ENCODE measurements around the gene TMEM52B.
"Not testable (repeated sequence)": the region's sequence is repeated elsewhere in the genome, so short reads cannot be mapped to it uniquely, and the experiment has no call there.

The TMEM52B gene

DNA sequence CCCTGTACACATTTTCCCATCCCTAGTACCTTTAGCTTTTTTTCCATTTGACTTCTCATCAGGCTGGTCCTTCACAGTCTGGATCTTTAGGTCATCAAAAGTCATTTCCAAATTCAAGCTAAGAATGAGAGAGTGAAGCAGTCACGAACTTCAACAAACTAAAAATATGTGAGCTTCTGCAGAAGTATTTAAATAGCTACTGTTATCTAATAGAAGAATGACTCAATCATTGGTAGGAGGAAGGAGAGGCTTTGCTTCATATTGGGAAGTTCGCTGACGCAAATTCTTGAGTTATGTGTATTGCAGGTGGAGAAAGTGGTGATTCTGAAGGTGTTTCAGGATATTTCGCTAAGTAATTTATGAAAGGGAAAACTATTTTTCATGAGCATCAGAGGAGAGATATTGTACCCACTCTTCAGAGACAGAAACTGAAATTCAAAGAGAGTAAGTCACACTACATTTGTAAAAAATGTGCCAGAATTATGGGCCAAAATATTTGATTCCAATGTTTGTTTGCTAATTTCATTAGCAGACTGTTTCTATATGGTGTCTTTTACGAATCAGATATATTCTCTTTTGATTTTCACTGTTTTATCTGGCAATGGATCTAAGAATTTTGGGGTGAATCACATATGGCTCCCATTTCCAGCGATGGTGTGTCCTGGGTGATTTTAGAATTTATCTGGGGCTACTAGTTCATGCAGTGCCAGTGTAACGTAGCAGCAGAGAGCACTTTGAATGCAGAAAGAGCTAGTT lies 6.7 kb upstream of the TMEM52B start, which contains the start of gene OLR1:
OLR1 (minus strand) TSS at position 160 of the 756 bp plus-strand sequence; CDS start at position 105, 55 bp downstream.
- peak; percentile 73 for DNase-seq

DNA sequence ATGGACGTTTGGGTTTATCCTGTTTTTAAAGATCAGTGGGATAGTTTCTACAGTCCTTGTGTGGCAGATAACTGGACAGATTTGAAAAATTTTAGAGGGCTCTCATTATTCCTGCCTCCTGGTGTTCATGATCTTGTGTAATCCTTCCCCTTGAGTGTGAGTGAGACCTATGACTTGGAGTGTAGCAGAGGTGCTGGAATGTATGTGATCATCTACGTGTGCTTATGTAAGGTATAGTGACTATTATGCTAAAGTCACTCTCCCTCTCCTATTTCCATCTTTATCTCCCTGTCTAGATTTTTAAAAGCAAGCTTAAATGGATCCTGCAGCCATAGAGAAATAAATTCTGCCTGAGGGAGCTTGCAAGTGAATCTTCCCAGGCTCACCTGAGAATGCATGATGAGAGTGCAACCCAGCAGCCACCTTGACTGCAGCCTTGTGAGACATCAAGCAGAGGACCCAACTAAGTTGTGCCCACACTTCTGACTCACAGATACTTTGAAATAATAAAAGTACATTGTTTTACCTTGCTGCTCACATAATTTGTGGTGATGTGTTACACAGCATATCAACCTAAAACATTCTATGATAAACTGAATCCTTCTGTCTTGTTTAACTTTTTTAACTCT lies 3.7 kb upstream of the TMEM52B start:
- DNase-seq: no peak

DNA sequence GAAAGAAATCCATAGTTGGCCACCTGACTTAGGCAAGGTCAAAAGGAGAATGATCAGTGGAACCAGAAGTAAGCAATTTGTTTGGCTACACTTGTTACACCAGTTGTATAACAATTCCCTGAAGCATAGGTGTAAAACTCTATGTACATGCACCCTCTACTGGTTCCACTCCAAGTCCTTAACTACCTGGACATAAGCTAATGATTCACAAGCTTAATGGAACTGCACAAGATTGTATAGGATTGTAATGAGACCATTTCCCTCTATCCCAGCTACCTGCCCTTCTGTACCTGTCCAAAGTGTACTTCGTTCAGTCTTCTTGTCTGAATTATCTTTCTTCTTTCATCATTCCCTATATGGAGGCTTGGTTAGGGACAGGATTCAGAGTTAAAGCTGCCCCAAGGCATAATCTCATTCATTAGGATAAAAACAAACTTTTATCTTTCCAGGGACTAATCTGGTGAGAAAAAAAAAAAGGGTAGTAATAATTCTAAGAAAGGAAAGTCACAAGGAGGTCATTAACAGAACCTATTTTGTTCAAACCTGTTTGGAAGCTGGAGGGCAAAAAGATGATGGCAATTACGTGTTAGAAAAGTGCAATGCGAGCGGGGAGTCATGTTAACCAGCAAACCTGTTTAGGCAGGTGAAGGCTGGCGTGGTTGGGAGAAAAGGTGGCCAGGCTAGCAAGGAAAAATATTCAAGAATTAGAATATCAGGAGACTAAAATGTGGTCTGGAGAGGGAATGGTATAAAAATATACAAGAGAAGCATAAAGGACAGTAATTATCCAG lies 2.8 kb upstream of the TMEM52B start:
- no peak for DNase-seq

DNA sequence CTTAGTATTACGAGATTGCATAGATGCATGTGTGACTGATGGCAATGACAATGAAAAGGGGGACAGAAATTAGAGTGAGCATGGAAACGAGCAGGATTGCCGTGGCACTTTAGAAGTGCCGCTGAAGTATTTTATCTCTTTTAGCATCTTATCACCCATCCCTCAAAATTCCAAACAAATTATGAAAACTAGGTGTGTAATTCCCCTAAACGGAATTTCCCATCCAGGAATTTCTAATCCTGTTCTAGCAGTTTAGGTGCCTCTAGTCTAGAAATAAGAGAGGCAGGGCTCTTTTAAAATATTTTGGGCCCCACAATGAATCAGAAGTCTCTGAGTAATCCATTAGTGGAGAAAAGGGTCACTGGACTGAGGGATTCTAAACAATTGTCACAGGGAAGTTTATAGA lies 947 bp downstream of the TMEM52B start:
- no peak for DNase-seq

GRCh38 chr12:10182354-10183049 lies 3.7 kb downstream of the TMEM52B start:
- peak; percentile 96 for DNase-seq

GRCh38 chr12:10184261-10184843 lies 5.5 kb downstream of the TMEM52B start:
- peak; percentile 91 for DNase-seq

GRCh38 chr12:10186299-10186698 lies 7.5 kb downstream of the TMEM52B start:
- DNase-seq: peak; percentile 89

GRCh38 chr12:10186958-10187357 lies 8.1 kb downstream of the TMEM52B start:
- not testable (repeated sequence) for DNase-seq

DNA sequence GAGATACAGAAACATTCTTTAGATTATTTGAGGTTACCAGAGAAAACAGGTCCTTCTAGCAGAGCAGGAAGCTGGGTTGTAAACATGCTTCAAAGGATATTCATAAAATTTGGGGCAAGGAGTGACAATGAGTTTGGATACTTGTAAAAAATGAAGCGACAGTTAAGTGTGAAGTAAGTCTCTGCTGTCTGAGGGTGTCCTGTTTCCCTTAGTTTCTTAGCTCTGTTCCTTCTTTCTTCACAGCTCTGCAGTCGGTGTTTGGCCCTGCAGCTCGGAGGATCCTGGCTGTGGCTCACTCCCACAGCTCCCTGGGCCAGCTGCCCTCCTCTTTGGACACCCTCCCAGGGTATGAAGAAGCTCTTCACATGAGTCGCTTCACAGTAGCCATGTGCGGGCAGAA lies 10.8 kb downstream of the TMEM52B start:
- no peak for DNase-seq

DNA sequence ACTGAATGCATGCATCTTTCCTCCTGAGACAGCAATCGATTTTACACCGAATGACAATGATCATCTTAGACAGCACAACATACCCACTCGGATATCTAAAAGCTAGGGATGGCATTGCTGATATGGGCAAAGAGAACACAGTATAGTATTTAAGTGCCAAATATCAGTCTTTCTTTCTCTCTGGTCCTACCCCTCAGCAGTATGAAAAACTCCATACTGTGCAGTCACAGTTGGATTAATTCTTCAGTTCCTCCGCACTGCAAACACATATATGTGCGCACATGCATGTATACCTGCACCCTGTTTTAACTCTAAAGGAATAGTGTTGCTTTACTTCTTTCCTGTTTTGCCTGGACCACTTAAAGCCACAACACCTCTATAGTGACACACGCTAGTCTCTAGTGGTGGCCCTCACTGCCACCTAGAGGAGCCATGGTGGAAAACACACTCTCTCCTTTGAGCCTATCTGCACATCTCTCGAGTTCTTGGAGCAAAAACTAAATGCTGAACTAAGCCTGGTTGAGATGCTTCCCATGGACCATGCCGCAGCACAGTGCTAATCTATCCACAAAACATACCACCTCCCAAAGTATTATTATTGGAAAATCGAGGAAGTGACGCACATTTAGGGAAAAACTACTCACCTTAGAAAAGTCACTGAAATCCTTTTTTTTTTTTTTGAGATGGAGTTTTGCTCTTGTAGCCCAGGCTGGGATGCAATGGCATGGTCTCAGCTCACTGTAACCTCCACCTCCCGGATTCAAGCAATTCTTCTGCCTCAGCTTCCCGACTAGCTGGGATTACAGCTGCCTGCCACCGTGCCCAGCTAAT lies 11.9 kb downstream of the TMEM52B start:
- peak; percentile 77 for DNase-seq

GRCh38 chr12:10191865-10192264 lies 13.0 kb downstream of the TMEM52B start:
- no peak for DNase-seq

GRCh38 chr12:10194160-10194670 lies 15.4 kb downstream of the TMEM52B start:
- no peak for DNase-seq

DNA sequence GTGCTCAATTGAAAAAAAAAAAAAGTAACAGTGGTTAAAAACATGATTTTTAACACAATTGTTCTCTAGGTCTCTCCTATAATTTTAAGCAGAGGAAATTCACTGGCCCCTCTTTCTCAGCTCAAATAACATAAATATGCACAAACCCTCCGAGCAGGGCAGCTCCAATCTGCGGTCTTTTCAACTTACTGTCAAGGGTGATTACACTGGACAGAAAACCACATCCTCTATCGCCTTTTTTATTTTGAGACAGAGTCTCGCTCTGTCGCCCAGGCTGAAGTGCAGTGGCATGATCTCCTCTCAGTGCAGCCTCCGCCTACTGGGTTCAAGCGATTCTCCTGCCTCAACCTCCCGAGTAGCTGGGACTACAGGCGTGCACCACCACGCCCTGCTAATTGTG lies 17.4 kb downstream of the TMEM52B start:
- no peak for DNase-seq

DNA sequence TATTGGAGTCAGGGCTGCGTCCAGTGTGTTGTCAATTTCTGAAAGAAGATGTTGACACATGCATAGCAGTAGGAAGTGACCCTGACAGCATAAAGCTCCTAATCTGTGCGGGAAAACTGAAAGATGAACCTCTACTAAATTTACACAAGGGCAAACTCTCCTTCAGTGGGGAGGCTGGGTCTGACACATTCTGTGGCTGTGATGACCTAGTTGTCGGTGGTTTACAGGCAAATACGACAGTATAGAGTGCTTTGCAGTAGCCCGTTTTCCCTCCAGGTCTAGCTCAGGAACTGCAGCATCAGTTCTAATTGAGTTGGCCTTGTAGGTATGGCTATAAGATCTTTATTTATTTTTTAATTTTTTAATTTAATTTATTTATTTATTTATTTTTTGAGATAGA lies 19.0 kb downstream of the TMEM52B start:
- DNase-seq: no peak

DNA sequence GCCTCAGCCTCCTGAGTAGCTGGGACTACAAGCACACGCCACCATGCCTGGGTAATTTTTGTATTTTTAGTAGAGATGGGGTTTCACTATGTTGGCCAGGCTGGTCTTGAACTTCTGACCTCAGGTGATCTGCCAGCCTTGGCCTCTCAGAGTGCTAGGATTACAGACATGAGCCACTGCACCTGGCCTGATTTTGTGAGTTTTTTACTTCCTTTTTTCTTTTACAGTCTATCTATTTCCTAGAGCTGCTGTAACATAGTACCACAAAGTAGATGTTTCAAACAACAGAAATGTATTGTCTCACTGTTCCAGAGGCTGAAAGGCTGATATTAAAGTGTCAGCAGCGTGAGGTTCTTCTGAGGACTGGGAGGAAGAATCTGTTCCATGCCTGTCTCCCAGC lies 25.7 kb downstream of the TMEM52B start:
- not testable (repeated sequence) for DNase-seq

DNA sequence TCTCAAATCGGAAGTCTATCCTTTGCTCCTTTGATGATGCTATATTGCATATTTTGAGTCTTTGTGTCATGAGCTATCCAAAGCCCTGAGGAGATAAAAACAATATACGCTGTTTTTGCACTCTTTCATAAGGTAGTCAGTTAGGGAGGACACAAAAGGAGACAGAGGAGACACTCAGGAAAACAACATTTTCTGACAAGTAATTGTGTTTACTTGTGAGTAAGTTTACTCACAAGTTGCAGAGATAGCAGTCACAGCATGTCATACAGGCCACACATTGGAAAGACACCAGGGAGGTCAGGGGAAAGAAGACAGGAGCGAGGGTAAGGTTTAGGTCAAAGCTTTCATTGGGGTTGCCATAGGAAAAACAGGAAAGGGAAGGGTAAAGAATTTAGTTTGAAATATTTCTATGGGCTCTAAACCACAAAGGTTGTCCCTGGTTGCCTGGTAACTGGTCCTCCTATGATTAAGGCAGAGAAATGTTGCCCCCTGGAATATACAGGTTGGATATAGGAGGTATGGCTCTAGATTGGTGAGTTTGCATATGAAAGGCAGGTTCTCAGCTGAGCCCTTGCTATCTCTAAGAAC lies 26.5 kb downstream of the TMEM52B start:
- DNase-seq: no peak

DNA sequence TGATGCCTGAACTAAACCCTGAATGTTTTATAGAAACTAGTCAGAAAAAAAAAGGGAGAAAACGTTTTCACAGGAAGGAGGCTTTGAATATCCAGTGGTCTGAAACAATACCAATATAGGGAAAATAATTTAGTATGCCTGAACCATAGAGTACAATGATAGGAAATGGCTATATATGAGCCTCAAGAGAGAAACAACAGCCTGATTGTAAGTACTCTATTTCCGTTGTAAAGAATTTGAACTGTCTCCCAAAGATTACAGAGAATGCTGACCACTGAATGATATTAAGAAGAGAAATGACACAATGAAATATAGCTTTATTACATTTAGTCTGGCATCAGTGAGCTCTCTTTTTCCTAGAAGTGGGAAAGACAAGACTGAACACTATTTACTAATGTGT lies 28.3 kb downstream of the TMEM52B start:
- DNase-seq: no peak

GRCh38 chr12:10210225-10210624 lies 31.4 kb downstream of the TMEM52B start:
- no peak for DNase-seq

DNA sequence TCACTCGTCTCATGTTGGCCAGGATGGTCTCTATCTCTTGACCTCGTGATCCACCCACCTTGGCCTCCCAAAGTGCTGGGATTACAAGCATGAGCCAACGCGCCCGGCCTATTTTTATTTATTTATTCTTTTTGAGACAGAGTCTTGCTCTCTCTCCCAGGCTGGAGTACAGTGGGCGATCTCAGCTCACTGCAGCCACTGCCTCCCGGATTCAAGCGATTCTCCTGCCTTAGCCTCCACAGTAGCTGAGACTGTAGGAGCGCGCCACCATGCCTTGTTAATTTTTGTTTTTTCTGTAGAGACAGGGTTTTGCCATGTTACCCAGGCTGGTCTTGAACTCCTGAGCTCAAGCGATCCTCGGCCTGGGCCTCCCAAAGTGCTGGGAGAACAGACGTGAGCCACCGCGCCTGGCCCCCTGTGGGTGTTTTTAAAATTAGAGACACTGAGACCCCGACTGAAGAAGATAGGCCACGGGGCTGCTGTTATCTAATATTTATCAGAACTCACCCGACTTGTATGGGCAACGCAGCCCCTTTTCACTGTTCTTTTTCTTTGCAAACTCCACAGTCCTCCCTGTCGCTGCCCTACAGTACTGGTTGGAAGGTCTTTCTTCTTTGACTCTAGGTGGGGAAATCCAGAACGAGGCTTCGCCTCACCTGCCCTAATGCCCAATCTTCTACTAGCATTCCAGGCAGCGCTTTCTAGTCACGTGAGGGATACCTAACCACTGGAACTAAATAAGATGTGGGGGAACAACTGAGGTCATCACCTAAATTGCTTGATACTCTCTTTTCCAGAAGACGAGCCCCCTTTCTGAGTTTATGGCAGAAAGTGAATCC lies 32.5 kb downstream of the TMEM52B start:
- no peak for DNase-seq
